ENCODE data around the gene MEF2A. TPM values are rescaled to one million over a fixed set of nuclear protein-coding genes. Genes with fewer than 3 reads are reported as not detected.

The MEF2A gene
- total RNA-seq, 2 donors from 2014 or later: 164 to 168 TPM

- H3K27me3 ChIP-seq (replicated peaks; ENCODE audit: insufficient read depth): no peaks in the 10 kb centered on the region
- H3K4me3 ChIP-seq: no peak overlapping the region
- peaks cover 17 to 25% of the 10 kb centered on the region in 2 donors for H3K4me1 ChIP-seq (ENCODE audit: control insufficient read depth in 1 of 2, low read depth in 2 of 2)
- ATAC-seq (ENCODE audit: insufficient number of reproducible peaks, low FRiP score, low read depth): no peak
- H3K36me3 ChIP-seq: no peaks in the 10 kb centered on the region
- H3K27ac ChIP-seq: no peak overlapping the region
- DNase-seq (ENCODE audit: low spot score): no peak
- TF ChIP-seq CTCF (IDR thresholded peaks at IDR 0.05): no peak
- no peaks in the 10 kb centered on the region for H3K9me3 ChIP-seq
These were observed 25.3 kb downstream of the MEF2A start for GRCh38 chr15:99590913-99591646.

- Histone ChIP-seq H3K4me3 (no peak overlapping the region), H3K36me3 (no peaks in the 10 kb centered on the region), H3K27ac (no peak overlapping the region), H3K27me3 (replicated peaks; ENCODE audit: insufficient read depth) (no peaks in the 10 kb centered on the region), H3K4me1 (ENCODE audit: control insufficient read depth in 1 of 2, low read depth in 2 of 2) (peaks cover 22 to 33% of the 10 kb centered on the region in 2 donors), H3K9me3 (no peaks in the 10 kb centered on the region)
- DNase-seq (ENCODE audit: low spot score): no peak
- no peak for TF ChIP-seq CTCF (IDR thresholded peaks at IDR 0.05)
- ATAC-seq (ENCODE audit: insufficient number of reproducible peaks, low FRiP score, low read depth): no peak
These were observed 26.5 kb downstream of the MEF2A start for GRCh38 chr15:99592145-99592791.

GRCh38 chr15:99593070-99593469 lies 27.3 kb downstream of the MEF2A start:
- DNase-seq (ENCODE audit: low spot score) (no peak), ATAC-seq (ENCODE audit: insufficient number of reproducible peaks, low FRiP score, low read depth) (no peak)
- H3K9me3 ChIP-seq: no peaks in the 10 kb centered on the region
- H3K27ac ChIP-seq: no peak overlapping the region
- no peak for TF ChIP-seq CTCF (IDR thresholded peaks at IDR 0.05)
- no peaks in the 10 kb centered on the region for H3K36me3 ChIP-seq
- no peaks in the 10 kb centered on the region for H3K27me3 ChIP-seq (replicated peaks; ENCODE audit: insufficient read depth)
- H3K4me1 ChIP-seq (ENCODE audit: control insufficient read depth in 1 of 2, low read depth in 2 of 2): peaks cover 22 to 33% of the 10 kb centered on the region in 2 donors
- no peak overlapping the region for H3K4me3 ChIP-seq

- no peak overlapping the region for H3K27ac ChIP-seq
- no peaks in the 10 kb centered on the region for H3K9me3 ChIP-seq
- peaks cover 22 to 33% of the 10 kb centered on the region in 2 donors for H3K4me1 ChIP-seq (ENCODE audit: control insufficient read depth in 1 of 2, low read depth in 2 of 2)
- no peaks in the 10 kb centered on the region for H3K27me3 ChIP-seq (replicated peaks; ENCODE audit: insufficient read depth)
- no peak for ATAC-seq (ENCODE audit: insufficient number of reproducible peaks, low FRiP score, low read depth)
- H3K4me3 ChIP-seq: no peak overlapping the region
- DNase-seq (ENCODE audit: low spot score): no peak
- no peaks in the 10 kb centered on the region for H3K36me3 ChIP-seq
- no peak for TF ChIP-seq CTCF (IDR thresholded peaks at IDR 0.05)
These were observed 29.1 kb downstream of the MEF2A start for GRCh38 chr15:99594916-99595315.

GRCh38 chr15:99598296-99598695 lies 32.5 kb downstream of the MEF2A start:
- no peaks in the 10 kb centered on the region for H3K27me3 ChIP-seq (replicated peaks; ENCODE audit: insufficient read depth)
- peaks cover 5% of the 10 kb centered on the region for H3K36me3 ChIP-seq
- no peak for ATAC-seq (ENCODE audit: insufficient number of reproducible peaks, low FRiP score, low read depth)
- H3K4me3 ChIP-seq: no peak overlapping the region
- DNase-seq (ENCODE audit: low spot score): no peak
- H3K9me3 ChIP-seq: no peaks in the 10 kb centered on the region
- TF ChIP-seq CTCF (IDR thresholded peaks at IDR 0.05): no peak
- peaks cover 15 to 19% of the 10 kb centered on the region in 2 donors for H3K4me1 ChIP-seq (ENCODE audit: control insufficient read depth in 1 of 2, low read depth in 2 of 2)
- H3K27ac ChIP-seq: no peak overlapping the region
